Suprapubic skin (tissue), 4 donors: ENCODE data around the gene PIP5K1C.

ENCODE experiments used
- CTCF ChIP-seq, 2 donors: fragments of 200-600 bp in 1 of 2; fragments of 450-650 bp in 1 of 2; sonication (generic) in 1 of 2; IDR thresholded peaks; one replicate each; pipeline ENCODE4 v1.5.1; 2016 to 2019; ENCODE audit warnings: antibody characterized with exemption in 2 of 2, mild to moderate bottlenecking in 1 of 2, moderate library complexity in 1 of 2
- POLR2A ChIP-seq, 2 donors: fragments of 450-650 bp; IDR thresholded peaks; one replicate each; pipeline ENCODE4 v1.6.1; 2017; ENCODE audit warnings: antibody characterized with exemption in 2 of 2, mild to moderate bottlenecking in 2 of 2, moderate library complexity in 2 of 2
- POLR2AphosphoS5 ChIP-seq, 3 donors: sonication (generic); formaldehyde crosslinking; IDR thresholded peaks; one replicate each; pipeline ENCODE4 v1.6.1; 2017; ENCODE audit warnings: antibody characterized with exemption in 3 of 3

GRCh38 chr19:3740431-3740830 is 40.2 kb upstream of the PIP5K1C start:
- TF ChIP-seq POLR2A (IDR thresholded peaks at IDR 0.05) (no peak), CTCF (IDR thresholded peaks at IDR 0.05) (no peak), POLR2AphosphoS5 (IDR thresholded peaks at IDR 0.05) (no peak)
